ENCODE data around the gene CTNNBIP1. TPM values are rescaled to one million over a fixed set of nuclear protein-coding genes. Genes with fewer than 3 reads are reported as not detected.

CTNNBIP1 gene
- total and polyA plus RNA-seq, 2 donors (not counting 3 experiments of a cell fraction or from before 2014, with no cell fraction given): 26.6 to 31.7 TPM

DNA sequence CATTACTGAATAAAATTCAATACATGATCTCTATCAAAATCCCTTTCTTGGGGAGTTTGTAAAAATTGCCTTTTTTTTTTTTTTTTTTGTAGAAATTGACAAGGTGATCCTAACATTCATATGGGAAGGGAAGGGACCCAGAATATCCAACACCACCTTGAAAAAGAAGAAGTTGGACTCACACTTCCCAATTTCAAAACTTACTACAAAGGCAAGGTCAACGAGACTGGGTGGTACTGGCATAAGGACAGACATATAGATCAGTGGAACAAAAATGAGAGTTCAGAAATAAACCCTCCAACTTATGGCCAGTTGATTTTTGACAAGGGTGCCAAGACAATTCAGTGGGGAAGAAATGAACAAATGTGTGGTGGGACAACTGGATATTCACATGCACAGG lies 54.9 kb downstream of the CTNNBIP1 start:
- no peaks in the 10 kb centered on the region for H3K79me2 ChIP-seq (ENCODE audit: control insufficient read depth, insufficient read depth, low read length)
- no peak overlapping the region for H3K9ac ChIP-seq (replicated peaks; ENCODE audit: extremely low read depth, insufficient read depth, low read length)
- H2AFZ ChIP-seq (ENCODE audit: low read depth, low read length): no peak overlapping the region
- H3K9me1 ChIP-seq (replicated peaks; ENCODE audit: control insufficient read depth, extremely low read depth, insufficient read depth, low read length): no peaks in the 10 kb centered on the region
- no peaks in the 10 kb centered on the region for H3K27me3 ChIP-seq (ENCODE audit: control insufficient read depth in 2 of 2, insufficient read depth in 2 of 2, low read length in 2 of 2)
- TF ChIP-seq GATA2 (IDR thresholded peaks at IDR 0.05; ENCODE audit: insufficient read depth, insufficient read length, low read depth, low read length): no peak
- TF ChIP-seq FOS (IDR thresholded peaks at IDR 0.05; ENCODE audit: borderline replicate concordance, insufficient read depth, low read length): no peak
- TF ChIP-seq, protein P1, sequence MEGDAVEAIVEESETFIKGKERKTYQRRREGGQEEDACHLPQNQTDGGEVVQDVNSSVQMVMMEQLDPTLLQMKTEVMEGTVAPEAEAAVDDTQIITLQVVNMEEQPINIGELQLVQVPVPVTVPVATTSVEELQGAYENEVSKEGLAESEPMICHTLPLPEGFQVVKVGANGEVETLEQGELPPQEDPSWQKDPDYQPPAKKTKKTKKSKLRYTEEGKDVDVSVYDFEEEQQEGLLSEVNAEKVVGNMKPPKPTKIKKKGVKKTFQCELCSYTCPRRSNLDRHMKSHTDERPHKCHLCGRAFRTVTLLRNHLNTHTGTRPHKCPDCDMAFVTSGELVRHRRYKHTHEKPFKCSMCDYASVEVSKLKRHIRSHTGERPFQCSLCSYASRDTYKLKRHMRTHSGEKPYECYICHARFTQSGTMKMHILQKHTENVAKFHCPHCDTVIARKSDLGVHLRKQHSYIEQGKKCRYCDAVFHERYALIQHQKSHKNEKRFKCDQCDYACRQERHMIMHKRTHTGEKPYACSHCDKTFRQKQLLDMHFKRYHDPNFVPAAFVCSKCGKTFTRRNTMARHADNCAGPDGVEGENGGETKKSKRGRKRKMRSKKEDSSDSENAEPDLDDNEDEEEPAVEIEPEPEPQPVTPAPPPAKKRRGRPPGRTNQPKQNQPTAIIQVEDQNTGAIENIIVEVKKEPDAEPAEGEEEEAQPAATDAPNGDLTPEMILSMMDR (IDR thresholded peaks at IDR 0.05; ENCODE audit: extremely low read depth in 1 of 2, insufficient read depth in 1 of 2, low read depth in 1 of 2, low read length in 2 of 2): no peak
- no peak for TF ChIP-seq POLR2A (IDR thresholded peaks at IDR 0.05; ENCODE audit: low read depth, low read length)
- no peak for TF ChIP-seq EZH2 (IDR thresholded peaks at IDR 0.05; ENCODE audit: borderline replicate concordance, low read depth, low read length, severe bottlenecking)
- TF ChIP-seq POLR2AphosphoS5 (IDR thresholded peaks at IDR 0.05; ENCODE audit: insufficient read depth, low read depth, low read length): no peak
- TF ChIP-seq MAX (IDR thresholded peaks at IDR 0.05; ENCODE audit: insufficient read depth, insufficient read length): no peak
- TF ChIP-seq MYC (IDR thresholded peaks at IDR 0.05; ENCODE audit: low read depth, low read length): no peak
- no peak for TF ChIP-seq JUN (IDR thresholded peaks at IDR 0.05; ENCODE audit: borderline replicate concordance, insufficient read depth, insufficient read length, low read depth)
- no TSS peak for BruUV-seq (replicated peaks)
- dilution Hi-C loops (cut with MboI; ENCODE audit: extremely low pct_ligation_motif_present, low sequenced_read_pairs): no loop called here
- H3K4me2 ChIP-seq (ENCODE audit: insufficient read depth, low read length): no peak overlapping the region
- ChIA-PET POLR2A (no interaction called here), CTCF (no interaction called here)
- no peaks in the 10 kb centered on the region for H4K20me1 ChIP-seq (replicated peaks; ENCODE audit: control insufficient read depth, extremely low read depth, insufficient read depth, low read length)
- no peaks in the 10 kb centered on the region for H3K36me3 ChIP-seq (ENCODE audit: control insufficient read depth in 2 of 2, extremely low read depth in 1 of 2, insufficient read depth in 2 of 2, low read length in 2 of 2)
- no peak for FAIRE-seq
- intact Hi-C loops (cut with micrococcal nuclease): no loop called here
- no peak overlapping the region for H3K4me3 ChIP-seq (replicated peaks in 1 of 3; ENCODE audit: insufficient read depth in 1 of 3, low read depth in 1 of 3, low read length in 3 of 3)
- H3K4me1 ChIP-seq (ENCODE audit: control insufficient read depth, extremely low read depth, insufficient read depth, low read length): no peaks in the 10 kb centered on the region
- no peak overlapping the region for H3K27ac ChIP-seq (ENCODE audit: insufficient read depth, low read depth, low read length)
- no peak for DNase-seq (ENCODE audit: low read depth, low spot score)
- no peaks in the 10 kb centered on the region for H3K9me3 ChIP-seq (replicated peaks; ENCODE audit: control insufficient read depth, insufficient read depth, low read length)
